Upper lobe of left lung (tissue), 4 donors: Measurements from ENCODE around the gene BAAT.

Experiments used
- POLR2A ChIP-seq, 4 donors: fragments of 450-650 bp; IDR thresholded peaks; one replicate each; pipeline ENCODE4 v1.5.1; 2016 to 2017; ENCODE audit warnings: antibody characterized with exemption in 4 of 4, mild to moderate bottlenecking in 2 of 4
- POLR2AphosphoS5 ChIP-seq, 2 donors: sonication (generic); formaldehyde crosslinking; IDR thresholded peaks; one replicate each; pipeline ENCODE4 v1.5.1; 2017; ENCODE audit warnings: antibody characterized with exemption in 2 of 2
- TF ChIP-seq, protein P1 (sequence below), 6 experiments: fragments of 450-650 bp in 4 of 6; fragments of 200-600 bp in 2 of 6; sonication (generic) in 2 of 6; IDR thresholded peaks; one replicate each; pipeline ENCODE4 v1.5.1; 2016 to 2019; ENCODE audit warnings: antibody characterized with exemption in 6 of 6

DNA sequence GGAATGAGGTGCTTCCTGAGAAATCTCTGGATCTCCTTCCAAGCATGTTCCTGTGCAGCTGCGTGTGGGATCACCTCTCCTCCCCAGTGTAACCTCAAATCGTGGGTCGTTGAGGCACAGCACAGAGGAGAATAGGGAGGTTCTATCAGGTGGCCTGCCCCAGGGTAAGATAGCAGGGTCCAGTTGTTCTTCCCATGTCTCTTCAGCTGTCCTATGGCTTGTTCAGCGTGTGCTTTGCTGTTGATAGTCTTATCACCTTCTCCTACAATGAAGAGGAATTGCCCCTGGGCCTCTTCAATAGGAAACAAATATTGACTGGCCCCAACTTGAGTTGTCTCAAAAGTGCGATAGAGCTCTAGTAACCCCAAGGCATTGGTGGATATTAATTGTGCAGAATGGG, 22.4 kb downstream of the BAAT start:
- TF ChIP-seq, protein P1, sequence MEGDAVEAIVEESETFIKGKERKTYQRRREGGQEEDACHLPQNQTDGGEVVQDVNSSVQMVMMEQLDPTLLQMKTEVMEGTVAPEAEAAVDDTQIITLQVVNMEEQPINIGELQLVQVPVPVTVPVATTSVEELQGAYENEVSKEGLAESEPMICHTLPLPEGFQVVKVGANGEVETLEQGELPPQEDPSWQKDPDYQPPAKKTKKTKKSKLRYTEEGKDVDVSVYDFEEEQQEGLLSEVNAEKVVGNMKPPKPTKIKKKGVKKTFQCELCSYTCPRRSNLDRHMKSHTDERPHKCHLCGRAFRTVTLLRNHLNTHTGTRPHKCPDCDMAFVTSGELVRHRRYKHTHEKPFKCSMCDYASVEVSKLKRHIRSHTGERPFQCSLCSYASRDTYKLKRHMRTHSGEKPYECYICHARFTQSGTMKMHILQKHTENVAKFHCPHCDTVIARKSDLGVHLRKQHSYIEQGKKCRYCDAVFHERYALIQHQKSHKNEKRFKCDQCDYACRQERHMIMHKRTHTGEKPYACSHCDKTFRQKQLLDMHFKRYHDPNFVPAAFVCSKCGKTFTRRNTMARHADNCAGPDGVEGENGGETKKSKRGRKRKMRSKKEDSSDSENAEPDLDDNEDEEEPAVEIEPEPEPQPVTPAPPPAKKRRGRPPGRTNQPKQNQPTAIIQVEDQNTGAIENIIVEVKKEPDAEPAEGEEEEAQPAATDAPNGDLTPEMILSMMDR (IDR thresholded peaks at IDR 0.05): no peak
- TF ChIP-seq POLR2AphosphoS5 (IDR thresholded peaks at IDR 0.05) (no peak), POLR2A (IDR thresholded peaks at IDR 0.05) (no peak)
